ENCODE measurements around the gene IPO4.

IPO4 gene

GRCh38 chr14:24132061-24132685 lies 56.4 kb downstream of the IPO4 start:
- TF ChIP-seq, protein P1, sequence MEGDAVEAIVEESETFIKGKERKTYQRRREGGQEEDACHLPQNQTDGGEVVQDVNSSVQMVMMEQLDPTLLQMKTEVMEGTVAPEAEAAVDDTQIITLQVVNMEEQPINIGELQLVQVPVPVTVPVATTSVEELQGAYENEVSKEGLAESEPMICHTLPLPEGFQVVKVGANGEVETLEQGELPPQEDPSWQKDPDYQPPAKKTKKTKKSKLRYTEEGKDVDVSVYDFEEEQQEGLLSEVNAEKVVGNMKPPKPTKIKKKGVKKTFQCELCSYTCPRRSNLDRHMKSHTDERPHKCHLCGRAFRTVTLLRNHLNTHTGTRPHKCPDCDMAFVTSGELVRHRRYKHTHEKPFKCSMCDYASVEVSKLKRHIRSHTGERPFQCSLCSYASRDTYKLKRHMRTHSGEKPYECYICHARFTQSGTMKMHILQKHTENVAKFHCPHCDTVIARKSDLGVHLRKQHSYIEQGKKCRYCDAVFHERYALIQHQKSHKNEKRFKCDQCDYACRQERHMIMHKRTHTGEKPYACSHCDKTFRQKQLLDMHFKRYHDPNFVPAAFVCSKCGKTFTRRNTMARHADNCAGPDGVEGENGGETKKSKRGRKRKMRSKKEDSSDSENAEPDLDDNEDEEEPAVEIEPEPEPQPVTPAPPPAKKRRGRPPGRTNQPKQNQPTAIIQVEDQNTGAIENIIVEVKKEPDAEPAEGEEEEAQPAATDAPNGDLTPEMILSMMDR (IDR thresholded peaks at IDR 0.05; ENCODE audit: low read depth, low read length, missing control alignments), result no peak
- no peak overlapping the region for H3K4me3 ChIP-seq (ENCODE audit: low read depth, low read length)
- no peak for DNase-seq (ENCODE audit: low read depth)

DNA sequence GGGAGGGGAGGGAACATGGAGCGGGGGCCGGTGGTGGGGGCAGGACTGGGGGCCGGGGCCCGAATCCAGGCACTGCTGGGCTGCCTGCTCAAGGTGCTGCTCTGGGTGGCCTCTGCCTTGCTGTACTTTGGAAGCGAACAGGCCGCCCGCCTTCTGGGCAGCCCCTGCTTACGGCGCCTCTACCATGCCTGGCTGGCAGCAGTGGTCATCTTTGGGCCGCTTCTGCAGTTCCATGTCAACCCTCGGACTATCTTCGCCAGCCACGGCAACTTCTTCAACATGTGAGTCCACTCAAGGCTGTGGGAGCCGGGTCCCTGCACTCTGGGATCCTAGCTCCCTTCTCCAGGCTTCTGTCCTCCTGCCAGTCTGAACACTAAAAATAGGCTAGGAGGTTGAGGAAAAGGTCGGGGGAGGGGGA lies 57.1 kb downstream of the IPO4 start:
- no peak for DNase-seq (ENCODE audit: low read depth)
- no peak overlapping the region for H3K4me3 ChIP-seq (ENCODE audit: low read depth, low read length)
- TF ChIP-seq, protein P1 (IDR thresholded peaks at IDR 0.05; ENCODE audit: low read depth, low read length, missing control alignments), result no peak

GRCh38 chr14:24130717-24131548 lies 57.7 kb downstream of the IPO4 start:
- no peak overlapping the region for H3K4me3 ChIP-seq (ENCODE audit: low read depth, low read length)
- TF ChIP-seq, protein P1 (IDR thresholded peaks at IDR 0.05; ENCODE audit: low read depth, low read length, missing control alignments), result no peak
- no peak for DNase-seq (ENCODE audit: low read depth)

DNA sequence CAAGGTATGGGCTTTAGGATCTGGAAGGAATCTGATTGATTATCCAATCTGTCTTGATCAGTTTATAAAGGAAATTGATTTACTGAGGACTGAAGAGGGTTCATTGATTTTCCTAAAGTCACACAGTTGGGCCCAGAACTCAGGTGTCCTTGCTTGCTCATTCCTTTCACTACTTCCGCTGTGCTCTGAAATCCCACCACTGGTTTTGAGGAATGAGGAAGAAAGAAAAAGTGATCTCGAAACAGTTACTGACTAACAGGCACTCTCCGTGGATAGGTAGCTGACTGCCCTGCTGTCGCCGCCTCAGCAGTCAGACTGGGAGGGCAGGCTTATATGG lies 58.3 kb downstream of the IPO4 start, which contains the start of gene FITM1:
Gene FITM1 (plus strand): TSS at position 280 of the 337 bp plus-strand sequence. CDS start 905 bp downstream, outside the sequence.
- no peak for DNase-seq (ENCODE audit: low read depth)
- TF ChIP-seq, protein P1 (IDR thresholded peaks at IDR 0.05; ENCODE audit: low read depth, low read length, missing control alignments), result no peak
- no peak within 1 kb of the TSS for H3K4me3 ChIP-seq (ENCODE audit: low read depth, low read length)

All from GM12864 (cell line).